ENCODE measurements around the gene CACNA2D3.
A peak's percentile ranks its signal among the peaks of the same experiment; 100 is the strongest.

The CACNA2D3 gene

DNA sequence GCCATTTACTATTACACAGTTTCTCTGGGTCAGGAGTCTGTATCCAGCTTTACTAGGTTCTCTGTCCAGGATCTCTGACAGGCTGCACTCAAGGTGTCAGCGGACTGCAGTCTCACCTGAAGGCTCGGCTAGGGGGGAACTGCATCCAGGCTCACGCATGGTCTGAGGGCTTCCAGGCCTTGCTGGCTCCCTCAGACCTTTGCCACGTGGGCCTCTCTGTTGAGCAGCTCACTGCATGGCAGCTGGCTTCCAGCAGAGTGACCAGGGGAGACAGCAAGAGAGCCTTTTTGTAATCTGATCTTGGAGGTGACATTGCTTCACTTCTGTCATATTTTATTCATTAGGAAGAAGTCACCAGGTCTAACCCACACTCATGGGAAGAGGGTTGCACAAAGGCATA is 152.3 kb downstream of the CACNA2D3 start:
- no peak for DNase-seq (ENCODE audit: low read depth)

DNA sequence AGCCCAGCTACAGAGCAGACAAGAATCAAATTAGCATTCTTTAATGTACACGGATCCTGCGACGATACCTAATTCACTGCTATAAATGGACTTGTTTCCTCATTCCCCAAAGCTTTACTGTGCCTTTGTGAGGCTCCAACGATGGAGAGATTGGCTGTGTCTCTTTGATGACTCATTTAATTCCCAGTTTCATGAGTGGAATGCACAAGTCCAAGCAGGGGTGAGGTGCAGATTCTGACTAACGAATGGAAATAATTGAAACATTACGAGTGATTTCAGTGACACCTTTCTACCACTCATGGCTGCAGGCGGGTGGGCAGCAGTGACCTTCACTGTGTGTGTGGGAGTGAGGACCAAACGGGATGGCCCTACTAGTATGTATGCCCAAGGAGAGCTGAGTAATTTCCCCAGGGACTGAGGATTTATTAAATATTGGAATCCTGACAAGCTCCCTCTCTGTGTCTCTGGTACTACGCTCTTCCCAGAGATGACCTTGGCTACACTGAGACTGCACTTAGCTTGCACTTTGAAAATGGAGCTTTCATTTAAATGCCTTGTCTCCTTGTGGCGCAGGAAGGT is 156.7 kb downstream of the CACNA2D3 start:
- DNase-seq (ENCODE audit: low read depth) = peak; percentile 4

DNA sequence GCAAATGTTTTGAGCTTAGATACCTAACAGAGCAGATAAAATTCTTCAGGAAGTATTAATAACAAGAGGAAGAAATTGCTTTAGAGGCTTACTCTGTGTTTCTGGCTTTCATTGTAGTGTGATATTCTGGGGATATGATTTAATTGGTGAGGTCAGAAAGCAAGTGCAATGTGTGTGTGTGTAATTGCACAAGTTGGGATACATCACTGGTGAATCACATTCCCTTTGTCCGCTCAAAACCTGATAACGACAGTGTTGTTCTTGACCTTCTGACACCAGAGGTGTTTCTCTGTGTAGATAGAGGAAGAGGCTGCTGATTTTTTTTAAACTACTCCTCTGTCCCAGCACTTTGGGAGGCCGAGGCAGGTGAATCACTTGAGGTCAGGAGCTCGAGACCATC is 161.1 kb downstream of the CACNA2D3 start:
- DNase-seq (ENCODE audit: low read depth) = no peak

DNA sequence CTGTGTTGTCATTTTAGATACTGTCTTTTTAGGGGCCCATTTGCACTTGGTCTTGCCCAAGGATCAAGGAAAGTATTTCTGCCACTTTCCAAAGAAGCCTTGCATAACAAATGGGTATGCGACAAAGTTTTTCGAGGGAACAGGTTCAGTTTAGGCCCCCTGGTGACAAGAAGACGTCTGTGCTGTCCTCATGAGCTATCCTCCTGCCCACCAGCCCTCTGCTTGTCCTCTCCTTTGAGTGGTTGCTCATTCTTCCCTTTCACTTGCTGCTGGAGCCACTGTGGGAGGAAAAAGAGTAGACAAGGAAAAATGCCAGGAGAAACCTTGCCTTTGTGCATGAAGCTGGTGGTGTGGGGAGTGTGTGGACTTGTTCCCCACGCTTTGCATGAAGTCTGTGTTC is 171.9 kb downstream of the CACNA2D3 start:
- DNase-seq (ENCODE audit: low read depth) = no peak

DNA sequence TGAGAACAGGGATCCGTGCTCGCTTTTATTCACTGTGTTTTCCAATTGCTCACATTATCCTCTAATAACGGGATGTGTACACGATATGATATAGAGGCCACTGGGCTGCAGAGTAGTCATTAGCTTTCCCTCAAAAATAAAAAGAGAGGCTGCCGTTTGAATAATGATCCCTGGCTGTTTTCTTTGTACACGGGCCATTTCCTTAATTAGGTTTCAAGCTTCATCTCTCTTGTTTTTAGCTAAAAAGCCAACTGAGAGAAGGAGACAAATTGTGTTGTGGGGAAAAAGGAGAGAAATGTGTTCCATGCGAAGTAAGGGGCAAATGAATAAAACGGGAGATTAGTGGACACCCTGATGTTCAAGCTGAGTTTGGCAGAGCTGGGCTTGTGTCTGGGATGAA is 174.2 kb downstream of the CACNA2D3 start:
- DNase-seq (ENCODE audit: low read depth) = no peak

DNA sequence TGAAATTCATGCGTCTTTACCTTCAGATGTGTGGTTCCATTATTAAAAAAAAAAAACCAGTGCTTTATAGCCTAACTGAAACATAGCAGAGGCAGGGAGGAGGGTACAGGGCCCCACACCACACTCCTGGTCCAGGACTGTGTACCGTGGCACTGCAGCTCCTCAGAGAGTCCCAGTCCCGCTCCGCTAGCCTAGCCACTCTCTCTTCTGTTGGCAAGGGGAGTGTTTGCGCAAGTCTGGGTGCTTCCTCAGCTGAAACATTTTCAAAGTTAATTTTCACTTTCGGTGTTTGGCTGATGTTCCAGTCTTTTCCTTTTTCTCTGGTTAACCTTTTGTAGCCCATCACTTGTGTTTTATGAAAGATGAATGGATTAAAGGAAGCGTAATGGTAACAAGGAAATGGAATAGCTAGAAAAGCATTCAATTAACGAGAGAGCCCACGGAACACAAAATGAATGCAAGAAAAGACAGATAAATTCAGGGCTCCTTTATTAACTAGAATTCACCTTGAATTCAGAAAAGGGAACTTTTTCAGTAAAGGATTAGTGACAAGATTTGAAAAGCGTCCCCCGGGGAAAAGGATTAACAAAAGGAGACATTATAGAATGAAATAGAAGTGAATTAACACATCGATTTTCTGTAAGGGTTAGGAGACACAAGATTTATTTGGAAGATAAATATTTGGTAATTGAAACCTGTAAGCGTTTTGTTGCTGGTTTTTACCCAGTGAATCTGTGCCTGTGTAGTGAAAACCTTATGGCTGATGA is 177.0 kb downstream of the CACNA2D3 start:
- no peak for DNase-seq (ENCODE audit: low read depth)

DNA sequence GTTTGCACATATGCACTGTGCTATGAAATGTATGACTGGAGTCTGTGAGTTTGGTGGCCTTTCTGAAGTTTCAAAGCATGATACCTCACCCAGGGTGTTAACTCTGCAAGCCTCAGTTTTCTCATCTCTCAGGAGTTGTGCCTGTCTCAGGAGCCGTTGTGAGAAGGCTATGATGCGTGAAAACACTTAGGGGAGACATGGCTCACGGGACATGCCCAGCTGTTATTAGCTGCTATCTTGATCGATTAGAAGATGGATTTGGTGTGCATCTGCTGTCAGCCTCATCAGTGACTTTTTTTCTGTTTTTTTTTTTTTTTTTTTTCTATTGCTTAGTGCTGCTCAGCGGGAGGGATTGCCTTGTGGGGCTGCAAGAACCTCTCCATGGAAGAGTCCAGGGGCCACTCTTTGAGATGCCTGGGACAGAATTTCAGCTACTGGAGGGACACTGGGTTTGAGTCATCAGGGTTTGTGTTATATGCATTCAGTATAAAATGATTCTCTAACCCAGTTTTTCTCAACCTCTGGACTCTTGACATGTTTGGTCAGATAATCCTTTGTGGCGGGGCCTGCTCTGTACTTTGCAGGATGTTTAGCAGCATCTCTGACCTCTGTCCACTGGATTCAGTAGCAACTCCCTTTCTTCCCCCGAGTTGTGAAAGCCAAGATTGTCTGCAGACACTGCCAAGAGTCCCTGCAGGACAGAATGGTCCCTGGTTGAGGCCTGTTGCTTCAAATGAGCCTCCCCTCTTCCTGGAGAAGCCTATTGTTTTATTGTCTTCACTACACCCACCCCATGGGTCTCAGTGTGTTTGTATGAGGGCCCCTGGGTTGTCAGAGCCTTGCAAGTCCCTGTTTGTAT is 181.4 kb downstream of the CACNA2D3 start:
- no peak for DNase-seq (ENCODE audit: low read depth)

DNA sequence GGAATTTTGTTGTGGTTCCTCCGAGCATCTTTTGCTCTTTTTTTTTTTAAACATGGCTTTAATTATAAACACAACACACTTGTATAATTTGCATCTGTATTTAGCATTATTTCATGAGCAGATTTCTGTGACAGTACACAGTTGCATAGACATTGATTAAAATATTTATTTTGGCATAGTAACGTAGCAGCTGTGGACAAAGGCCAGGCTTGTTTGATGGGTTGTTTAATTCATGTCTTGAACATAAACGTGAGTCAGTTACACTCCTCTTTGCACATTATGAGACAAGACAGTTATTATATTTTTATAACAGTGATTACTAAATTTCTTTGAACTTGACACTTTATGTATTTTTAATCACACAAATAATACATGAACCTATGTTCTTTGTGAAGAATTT is 182.5 kb downstream of the CACNA2D3 start:
- DNase-seq (ENCODE audit: low read depth) = no peak

DNA sequence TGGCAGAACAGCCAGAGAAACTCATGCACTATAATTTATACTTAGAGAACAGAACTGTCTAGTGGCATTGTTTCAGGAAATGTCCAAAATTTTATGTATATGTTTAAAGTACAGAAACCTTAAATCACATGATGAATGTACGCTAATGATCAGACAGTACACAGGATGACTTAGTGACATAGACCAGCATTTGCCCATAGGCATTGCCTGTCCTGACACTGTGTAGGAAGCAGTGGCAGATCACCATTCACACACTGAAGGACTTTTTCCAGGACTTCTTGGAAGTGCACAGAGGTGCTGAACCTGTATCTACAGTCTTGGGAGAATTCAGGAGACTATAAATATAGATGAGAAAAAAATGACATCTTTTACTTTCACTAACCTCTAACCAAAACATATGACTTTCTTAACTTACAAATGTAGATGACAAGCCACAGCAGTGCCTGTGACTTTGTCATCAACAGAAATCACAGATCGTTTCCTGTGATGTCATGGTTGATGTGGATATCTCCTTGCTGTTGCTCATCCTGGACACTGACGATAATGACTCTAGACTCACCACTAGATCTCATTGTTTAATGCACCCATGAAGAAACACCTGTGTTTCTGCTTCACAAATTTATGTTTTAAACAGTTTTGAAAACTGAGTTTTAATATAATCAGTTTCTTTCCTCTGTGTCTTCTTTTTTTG is 183.2 kb downstream of the CACNA2D3 start:
- DNase-seq (ENCODE audit: low read depth) = no peak

DNA sequence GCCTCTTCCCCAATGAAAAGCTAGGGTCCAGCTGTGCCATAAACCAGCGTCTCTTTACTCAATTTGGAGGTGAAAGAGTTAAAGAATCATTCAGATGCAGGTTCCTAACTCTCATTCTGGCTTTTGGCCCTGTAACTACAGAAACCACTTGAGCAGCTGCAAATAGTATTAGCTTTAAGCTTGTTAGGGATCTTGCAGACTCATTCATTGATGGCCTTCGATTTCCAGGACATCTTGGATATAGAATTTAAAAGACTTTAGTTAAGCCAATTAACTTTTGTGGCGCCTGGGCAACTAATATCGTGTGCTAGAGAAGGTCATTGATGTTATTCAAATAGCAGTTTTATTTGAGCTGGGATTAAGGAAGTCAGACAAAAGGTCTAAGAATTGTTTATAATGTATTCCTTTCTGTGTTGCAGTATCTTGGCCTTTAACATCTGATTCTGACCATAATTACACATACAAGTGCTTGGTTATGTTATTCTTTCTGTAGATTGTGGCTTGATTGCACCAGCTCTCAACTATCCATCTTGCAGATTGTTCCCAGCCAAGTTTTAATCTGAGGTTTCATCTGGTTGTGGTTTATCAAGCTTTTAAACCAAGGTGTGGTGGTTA is 185.3 kb downstream of the CACNA2D3 start:
- DNase-seq (ENCODE audit: low read depth) = no peak

DNA sequence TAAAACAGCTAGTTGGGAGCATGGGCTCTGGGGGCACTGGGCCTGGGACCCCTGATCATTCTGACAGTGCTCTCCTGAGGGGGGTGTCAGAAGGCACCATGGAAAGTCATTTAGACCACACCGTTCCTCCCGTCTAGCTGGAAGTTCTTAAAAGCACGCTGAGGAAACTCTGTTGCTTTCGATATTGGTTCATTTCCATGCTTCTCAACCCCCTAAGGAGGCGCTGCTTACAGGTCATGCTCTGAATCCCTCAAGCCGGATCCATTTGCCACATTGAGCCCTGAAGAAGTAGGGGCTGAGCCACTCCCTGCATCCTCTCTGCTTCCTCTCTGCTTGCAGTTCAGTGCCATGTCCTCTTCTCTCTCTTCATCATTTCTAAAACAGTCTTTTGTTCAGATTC is 187.2 kb downstream of the CACNA2D3 start:
- no peak for DNase-seq (ENCODE audit: low read depth)

DNA sequence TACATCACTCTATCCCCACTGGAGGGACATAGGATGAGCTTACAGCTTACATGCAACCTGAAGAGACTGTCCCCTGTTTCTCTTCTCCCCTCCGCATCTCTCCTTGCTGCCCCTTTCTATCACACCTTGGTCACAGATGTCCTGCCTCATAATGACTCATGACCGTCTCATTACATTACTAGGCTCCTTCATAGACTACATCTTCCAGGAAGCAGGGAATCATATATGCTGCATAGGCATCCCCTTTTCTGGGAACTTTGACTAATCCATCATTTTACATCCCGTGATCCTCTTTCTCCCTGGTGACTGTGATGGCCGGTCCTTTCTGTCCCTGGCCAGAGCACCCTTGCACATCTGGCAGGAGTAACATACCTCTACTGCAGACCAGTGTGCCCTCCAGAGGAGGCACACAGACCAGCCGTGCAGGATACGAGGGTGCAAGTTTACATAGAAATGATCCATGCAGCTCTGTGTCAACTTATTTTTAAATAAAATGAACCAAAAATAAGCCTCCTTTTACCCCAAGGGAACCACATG is 188.9 kb downstream of the CACNA2D3 start:
- no peak for DNase-seq (ENCODE audit: low read depth)

DNA sequence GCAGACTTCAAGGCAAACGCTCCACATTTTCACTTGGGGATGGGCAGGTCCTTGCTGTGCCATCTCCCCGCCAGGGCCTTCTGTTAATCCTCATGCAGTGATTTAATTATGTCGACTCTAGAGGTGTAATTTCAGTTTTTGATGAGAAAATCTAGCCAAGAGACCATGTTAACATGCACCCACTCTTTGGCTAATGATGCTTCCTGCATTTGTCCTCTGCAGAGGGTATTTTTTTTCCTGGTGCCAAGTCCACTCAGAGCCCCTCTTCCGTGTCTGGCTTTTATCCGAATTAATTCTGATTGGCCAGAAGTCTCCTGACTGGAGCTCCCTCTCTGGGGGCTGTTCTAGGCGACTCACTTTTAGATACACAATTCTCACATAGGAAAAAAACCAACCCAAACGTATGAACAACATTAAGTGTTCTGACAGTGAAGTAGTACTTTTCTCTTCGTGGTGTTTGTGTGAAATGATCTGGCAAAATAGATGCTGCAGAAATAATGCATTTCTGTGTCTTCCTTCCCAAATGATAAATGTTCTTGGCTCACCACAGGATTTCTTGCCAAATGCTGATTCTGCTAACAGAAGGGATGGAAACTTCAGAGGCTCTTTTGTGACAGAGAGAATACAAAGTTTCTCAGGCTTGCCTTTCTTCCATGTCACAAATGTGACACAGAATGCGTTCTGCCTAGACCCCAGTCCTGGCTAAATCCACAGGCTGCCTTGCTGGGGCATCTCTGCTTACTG is 190.0 kb downstream of the CACNA2D3 start:
- DNase-seq (ENCODE audit: low read depth) = no peak

DNA sequence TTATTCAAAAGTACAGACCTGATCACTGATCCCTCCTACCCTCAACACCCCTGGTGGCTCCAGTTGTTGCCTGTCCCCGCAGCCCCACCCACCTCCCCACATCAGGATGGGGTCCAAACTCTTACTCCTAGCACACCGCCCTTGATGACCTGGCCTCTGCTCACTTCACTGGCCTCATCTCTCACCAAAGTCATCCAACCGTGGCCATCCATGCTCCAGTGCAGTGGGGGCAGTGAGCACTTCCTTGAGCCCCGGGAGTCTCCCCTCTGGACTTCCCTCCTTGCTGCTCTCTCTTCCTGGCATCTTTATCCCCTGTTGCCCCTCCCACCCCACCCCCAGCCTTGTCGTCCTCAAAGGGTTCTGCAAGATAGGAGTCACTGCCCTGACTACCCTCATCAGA is 191.1 kb downstream of the CACNA2D3 start:
- DNase-seq (ENCODE audit: low read depth) = no peak

DNA sequence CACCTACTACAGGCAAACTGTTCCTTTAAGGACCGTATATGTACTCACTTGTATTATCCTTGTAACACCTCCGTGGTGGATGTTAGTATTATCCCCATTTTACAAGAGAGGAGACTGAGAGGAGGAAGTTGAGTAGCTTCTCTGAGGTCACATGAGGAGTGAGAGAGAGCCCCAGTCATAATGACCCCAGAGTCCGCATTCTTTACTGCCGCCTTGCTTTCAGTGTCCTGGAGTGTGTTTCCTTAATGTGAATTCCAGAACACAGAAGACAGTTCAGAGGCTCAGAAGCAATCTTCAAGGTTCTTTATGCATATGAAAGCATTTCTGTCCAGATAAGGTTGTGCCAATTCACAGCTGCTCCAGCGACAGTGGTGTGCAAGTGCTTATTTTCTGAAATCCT is 199.2 kb downstream of the CACNA2D3 start:
- DNase-seq (ENCODE audit: low read depth) = no peak

DNA sequence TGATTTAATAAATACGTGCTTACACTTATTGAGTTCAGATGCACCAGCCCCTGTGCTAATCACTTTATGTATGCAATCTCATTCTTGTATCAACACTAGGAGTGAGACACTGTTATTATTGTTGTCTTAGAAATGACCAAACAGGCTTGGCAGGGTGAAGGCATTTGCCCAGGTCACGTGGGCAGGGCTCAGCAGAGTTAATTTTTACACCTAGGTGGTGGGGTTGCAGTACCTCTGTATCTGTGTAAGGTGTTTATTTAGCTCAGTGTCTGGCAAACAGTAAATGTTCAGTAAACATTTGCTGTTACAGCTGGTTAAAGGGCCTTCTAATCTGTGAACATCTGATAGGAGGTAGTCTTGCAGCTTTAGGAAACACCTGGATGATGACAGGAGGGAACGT is 200.0 kb downstream of the CACNA2D3 start:
- DNase-seq (ENCODE audit: low read depth) = no peak

DNA sequence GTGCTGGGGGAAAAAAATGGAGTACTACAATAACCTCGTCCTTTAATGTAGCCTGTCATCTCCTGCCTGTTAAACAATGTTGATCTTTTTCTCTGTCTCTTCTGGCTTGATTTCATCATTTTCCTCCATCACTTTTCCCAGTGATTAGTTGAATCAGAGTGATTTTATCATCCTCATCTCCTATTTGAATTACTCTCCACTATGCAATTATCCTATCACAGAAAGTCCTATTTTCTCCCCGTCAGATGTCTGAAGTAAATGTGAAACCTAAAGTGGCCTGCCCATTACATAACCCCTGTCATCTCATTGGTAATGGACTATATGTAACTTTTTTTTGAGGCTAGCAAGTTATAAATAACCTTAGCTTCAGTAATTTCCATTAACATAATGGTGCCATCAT is 201.8 kb downstream of the CACNA2D3 start:
- no peak for DNase-seq (ENCODE audit: low read depth)

DNA sequence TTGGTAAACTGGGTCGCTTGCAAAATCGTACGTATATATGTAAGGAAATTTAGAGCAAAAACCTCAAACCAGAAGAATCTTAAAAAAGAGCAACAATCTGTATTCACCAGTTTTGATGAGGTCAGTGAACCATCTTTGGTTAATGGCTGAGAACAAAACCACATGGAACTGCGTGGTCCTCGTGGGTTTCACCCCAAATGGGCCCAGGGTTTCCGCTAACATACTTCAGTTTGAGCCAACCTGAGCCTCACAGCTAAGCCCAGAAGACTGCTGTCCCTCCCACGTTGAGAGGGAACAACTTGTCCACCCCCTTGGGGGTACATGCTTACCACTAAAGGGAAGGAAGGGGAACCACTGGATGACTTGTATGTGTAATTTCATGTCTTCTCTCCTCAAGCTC is 204.6 kb downstream of the CACNA2D3 start:
- no peak for DNase-seq (ENCODE audit: low read depth)

DNA sequence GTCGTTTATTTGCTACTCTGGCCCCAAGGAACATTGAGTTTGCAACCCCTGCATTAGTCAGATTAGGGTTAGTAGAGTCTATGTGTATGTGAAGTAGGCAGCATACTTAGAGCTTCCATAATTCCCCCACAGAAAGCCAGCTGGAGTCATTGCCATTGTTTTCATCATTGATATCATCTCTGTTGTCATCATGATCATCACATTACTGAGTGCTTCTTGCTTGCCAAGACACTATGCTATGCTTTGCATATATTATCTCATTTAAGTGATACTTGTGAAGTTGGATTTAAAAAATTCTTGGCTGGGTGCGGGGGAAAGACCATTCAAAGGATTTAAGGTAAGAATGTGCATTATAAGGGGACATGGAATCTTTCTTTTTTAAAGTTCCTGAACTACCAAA is 209.0 kb downstream of the CACNA2D3 start:
- DNase-seq (ENCODE audit: low read depth) = no peak

DNA sequence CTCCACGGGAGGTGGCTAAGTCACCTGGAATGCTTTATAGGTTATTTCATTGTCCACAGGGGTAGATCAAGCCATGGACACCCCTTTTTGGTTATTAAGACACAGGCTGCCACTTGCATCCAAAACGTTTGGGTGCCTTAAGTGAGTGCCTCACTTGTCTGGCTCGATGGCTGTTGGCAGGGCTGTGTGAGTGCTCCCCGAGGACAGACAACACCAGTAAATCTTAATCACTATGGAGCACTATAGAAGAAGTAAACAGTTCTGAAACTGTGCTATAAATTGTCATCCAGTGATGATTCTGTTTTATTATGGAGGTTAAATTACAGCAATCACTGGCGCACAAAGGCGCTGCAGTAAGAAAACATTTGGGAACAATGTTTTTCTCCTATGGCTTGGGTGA is 215.5 kb downstream of the CACNA2D3 start:
- DNase-seq (ENCODE audit: low read depth) = no peak

DNA sequence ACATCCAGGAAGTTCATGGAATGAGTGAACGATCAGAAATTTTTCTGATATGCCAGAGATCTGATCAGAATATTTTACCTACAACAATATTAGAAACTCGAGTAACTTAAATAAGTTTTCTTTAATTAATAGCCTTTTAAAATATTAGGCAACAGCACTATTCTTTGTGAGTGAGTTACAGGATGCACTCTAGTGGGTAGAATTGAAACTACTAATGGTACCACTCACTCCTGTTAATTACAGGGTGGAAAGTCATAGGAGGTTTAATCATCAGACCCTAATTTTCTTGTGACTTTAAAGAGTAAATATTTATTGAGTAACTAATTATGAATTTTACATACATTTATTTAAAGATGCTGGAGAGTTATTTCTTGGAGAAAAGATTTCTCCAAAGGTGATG is 217.3 kb downstream of the CACNA2D3 start:
- no peak for DNase-seq (ENCODE audit: low read depth)

All from iris pigment epithelial cell (primary cell).